NCI-H526 treated with DMSO at 0.1 percent for 48 hours (cell line): ENCODE data around the gene MYOM1.
"Not testable (repeated sequence)": the region's sequence is repeated elsewhere in the genome, so short reads cannot be mapped to it uniquely, and the experiment has no call there.

Experiments
- DNase-seq: peaks from one replicate; lab custom pipeline; 2025; lab: John Stamatoyannopoulos, UW

MYOM1 gene

DNA sequence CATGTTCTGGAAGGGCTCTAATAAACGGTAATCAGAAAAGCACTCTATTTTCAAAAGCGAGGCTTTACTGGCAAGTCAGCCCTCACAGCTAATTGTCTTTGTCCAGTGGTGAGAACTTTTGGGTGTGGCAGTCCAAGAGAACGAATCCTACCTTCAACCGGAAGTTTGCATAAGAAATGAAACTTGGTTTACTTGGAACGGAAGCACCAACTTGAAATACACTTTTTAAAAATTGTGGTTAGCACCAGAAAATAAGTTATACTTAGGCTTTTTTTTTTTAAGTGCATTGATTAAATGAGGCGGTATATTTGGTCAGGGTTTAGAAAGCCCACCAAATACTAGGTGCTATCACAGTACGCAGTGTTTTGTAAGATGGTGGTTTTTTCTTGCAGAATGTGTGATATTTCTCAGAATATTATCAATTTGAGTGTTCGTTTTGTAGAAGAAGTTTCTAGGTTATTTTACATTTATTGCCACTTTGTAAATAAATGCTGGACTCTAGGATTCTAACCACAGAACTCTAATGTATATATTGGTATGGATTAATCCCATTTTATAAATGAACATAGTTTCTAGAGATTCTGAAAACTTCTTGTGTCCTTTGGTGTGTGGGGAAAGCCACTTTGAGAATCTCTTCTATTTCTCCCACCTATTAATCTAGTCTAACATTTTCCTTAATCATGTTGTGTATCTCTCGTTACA, 29.0 kb upstream of the MYOM1 start:
- no peak for DNase-seq

DNA sequence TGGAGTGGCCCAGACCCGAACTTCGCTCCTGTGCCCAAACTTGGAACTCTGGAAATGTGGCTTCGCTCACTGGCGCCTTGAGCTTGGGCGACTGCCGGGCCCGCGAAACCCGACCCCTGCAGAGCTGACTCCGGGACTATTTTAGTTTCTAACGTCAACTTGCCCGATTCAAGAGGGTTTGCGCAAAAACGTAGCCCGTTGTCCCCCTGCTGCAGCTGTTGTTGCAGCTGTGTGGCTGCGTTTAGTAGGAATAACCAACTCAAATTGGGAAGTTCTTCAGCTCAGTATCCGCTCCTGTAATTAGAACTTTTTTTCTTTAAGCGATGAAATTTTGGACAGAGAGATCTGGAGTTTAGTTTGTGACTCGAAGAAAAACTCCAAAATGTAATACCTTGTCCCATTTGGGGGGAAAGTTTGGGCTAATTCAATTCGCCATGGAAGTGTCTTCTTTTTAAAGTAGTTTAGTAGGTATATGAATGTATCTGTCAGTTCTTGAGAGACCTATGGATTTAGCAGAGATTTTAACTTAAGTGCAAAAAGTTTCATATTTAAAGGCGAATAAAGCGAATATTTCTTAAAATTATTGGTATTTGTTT, 28.4 kb upstream of the MYOM1 start:
- no peak for DNase-seq

DNA sequence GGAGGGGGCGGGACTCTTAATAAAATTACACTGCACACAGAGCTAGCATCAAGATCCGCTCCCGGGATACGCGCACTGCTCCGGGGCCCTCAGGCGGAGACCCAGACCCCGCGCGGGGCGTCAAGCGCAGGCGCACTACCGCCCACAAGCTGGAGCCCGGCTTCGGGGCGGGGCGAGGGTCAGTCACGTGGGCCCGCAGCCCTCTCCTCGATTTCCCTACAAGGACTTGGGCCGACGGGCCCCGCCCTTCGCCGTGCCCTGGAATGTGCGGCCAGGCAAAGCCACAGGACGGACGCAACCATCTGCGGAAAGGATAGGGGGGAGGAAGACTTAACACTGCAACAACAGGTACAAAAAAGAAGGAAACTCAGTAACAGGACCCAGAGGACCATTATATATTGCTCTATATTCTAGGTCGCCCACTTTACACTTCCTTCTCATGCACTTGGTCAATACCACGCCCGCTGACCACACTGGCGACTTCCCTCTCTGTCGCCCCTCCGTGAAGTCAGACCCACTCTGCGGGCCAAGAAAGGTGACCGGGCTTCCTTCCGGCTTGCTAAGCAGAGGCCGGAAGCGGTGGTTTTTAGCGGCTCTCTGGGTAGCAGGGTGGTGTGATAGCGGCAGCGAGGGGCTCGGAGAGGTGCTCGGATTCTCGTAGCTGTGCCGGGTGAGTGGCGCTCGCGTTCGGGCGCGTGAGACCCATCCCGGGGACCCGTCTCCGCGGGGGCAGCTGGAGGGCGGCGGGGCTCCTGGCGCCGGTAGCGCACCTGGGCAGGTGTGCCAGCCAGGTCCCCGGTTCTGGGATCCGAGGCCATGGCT, 27.7 kb upstream of the MYOM1 start, which contains the start of gene MYL12A:
Gene MYL12A, plus strand, starts transcription at position 562 of the 822 bp plus-strand sequence. CDS start 5,447 bp downstream, outside the sequence.
- DNase-seq, result peak; percentile 88

DNA sequence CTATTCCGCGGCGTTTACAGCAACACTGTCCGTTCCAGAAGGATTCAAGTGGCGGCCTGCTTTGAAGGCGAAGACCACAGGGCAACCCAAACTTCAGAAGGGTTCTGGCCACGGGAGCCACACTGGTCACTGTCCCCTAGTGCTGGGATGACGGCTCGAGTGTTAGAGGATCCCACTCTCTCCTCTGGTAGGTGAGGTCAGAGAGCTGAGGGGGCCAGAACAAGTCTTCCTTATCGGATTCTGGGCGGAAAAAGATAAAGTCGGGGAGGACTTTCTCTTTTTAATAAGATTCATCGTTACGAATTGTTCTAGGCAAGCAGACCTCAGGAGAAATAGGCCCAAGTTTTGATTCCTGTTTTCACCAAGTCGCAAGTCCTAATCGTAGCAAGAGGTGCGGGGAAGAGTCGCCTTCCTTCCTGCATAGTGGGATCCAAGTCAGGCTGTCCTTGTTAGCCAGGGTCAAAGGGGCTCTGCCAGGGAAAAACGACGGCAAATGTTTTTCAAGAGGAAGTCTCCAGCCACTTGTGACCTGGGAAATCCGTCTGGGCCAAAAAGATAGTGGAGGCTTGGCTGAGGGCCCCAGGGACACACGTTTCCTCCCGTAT, 27.0 kb upstream of the MYOM1 start:
- no peak for DNase-seq

DNA sequence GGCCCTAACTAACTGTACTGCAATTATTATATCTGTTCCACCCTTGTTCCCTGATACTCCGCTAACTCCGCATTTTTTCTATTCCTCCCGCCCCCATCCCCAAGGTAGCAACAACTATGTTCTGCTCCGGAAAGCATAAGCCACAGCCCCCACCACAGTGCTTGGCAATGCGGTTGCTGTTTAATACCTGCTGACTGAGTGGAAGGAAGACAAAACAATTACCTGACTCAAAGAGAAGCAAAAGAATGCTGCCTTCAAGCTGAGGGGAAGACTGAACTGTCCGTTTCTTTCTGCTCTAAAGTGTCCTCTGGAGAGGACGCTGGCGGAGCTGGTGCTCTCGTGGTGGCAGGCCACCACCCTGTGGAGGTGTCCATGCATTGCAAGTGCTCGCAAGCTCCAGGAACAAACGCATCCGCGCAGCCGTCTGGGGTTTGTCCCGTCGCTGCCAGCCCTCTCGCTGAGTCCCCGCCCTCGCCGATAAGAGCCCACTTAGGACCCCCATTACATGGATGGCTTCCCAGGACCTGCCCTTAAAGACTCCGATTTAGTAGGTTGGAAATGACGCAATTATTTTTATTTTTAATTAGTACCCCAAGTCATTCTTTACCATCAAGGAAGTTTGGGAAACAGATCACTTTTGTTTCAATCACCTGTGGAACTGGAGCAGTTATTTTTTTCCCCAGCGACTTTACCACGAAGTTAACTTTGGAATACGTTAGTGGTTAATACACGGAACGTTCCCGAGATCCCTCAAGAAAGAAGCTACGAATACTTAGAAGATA, 26.3 kb upstream of the MYOM1 start:
- DNase-seq, result peak; percentile 39

DNA sequence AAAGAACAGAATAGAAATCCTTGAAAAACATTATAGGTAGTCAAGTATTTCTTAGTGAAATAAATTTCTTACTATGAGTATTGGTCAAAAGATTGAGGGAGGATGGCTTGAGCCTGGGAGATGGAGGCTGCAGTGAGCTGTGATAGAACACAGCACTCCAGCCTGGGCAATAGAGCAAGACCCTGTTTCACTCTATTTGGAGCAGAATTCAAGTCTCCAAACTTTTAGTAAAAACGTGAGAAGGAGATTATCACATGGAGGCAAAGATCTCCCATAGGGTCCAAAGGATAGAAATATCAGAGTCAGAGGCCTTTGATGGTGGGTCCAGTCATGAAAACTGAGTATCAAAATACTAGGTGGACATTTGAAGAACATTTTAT, 25.4 kb upstream of the MYOM1 start:
- DNase-seq, result no peak

DNA sequence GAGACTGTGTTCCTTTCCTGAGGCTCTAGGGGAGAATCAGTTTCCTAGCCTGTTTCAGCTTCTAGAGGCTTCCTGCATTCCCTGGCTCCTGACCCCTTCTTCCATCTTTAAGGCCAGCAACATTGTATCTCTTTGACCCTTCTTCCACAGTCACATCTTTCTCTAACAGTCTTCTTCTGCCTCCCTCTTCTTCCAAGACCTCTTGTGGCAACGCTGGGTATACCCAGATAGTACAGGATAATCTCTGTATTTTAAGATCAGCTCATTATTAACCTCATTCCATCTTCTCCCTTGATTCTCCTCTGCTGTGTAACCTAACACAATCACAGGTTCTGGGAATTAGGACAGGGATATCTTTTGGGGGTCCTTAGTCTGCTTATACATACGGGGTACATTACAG, 19.0 kb upstream of the MYOM1 start:
- no peak for DNase-seq

DNA sequence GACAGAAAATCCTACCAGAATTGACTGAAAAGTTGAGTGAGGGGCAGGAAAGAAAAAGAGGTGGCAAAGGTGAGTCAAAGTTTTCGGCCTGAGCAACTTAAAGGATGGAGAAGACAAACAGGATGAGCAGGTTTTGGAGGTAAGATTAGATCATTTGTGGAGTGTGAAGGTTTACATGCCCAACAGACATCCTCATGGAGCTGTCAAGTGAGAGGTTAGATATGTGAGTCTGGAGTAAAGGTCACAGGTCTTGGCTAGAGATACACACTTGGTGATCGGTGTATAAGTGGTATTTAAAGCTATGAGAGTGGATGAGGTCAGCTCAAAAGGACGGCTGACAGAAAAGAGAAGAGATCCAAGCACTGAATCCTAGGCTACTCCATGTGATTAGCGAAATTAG, 16.7 kb upstream of the MYOM1 start:
- DNase-seq, result no peak

DNA sequence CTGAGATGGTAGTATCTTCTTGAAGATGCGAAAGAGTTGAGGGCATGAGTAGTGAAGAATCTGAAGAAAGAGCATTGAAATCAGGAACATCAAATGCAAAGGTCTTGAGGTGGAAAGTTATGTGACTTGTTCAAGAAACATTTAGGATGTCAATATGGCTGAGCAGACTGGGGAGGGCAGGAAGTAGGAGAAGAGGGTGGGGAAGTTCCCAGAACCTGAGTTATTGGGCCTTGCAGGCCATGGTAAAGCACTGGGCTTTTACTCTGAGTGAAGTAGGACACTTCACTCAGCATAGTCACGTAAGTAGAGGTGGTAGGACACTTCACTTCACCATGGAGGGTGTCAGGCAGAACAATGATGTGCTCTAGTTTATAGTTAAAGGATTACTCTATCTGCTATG, 16.1 kb upstream of the MYOM1 start:
- no peak for DNase-seq

DNA sequence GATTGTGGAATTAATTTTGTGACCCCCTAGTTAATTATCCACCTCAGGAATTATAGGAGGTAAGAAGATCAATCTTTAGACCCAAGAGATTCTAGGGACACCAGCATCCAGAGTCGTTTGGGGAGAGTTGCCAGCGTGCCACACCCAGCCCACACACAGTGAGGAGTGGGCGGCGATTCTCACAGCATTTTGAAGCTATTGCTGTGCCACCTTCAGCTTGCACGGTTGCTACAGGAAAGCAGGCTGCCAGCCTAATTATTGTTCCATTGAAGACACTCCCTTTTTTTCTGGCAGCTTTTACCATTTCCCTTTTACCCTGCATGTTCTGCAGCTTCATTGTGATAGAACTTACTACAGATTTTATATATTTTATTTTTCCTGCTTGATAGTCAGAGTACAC, 14.7 kb upstream of the MYOM1 start:
- DNase-seq, result no peak

DNA sequence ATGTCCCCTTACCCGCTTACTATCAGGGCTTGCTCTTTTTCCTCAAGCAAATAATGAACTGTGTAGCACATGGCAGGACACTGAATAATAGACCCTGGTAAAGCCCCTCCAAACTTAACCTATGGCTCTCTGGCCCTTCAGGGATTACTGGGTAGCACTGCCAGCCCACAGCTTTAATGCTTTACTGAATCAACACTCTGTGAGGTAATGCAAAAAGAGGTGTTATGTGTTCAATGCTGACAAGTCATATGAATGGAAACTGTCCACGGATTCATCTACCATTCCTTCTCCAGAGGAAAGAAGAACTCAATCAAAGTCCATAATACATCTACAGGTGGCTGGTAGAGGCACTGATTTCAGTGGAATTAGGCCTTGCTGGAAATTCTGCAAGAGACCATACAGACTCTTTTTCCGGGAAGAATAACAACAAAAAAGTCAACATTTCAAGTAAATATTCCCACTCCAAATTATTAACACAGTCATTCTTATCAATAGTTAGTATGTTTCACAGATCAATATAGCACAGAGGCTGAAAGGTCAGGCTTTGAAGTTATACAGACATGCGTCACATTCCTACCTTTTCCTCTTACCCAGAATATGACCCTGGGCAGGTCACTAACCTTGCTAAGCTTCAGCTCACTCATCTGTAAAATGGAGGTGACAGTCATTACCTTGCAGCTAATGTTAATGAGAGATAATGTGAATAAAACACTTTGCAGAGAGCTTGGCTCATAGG, 13.8 kb upstream of the MYOM1 start:
- no peak for DNase-seq

DNA sequence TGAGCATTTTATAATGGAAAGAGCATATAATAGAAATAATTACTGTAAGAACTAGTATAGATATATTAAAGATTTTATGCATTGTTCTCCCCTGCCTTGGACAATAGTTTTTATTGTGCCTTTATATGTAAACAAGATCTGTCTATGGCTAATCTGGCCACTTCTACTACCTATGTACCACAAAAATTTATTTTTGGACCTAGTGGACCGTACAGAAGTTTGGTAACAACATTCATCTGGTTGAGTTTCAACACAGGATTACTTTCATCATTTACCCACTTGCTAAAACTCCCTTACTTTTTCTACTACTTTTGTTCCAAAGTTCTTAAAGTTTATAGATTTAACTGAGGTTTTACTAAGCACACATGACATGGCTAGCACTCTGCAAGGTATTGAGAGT, 13.2 kb upstream of the MYOM1 start:
- DNase-seq, result no peak

DNA sequence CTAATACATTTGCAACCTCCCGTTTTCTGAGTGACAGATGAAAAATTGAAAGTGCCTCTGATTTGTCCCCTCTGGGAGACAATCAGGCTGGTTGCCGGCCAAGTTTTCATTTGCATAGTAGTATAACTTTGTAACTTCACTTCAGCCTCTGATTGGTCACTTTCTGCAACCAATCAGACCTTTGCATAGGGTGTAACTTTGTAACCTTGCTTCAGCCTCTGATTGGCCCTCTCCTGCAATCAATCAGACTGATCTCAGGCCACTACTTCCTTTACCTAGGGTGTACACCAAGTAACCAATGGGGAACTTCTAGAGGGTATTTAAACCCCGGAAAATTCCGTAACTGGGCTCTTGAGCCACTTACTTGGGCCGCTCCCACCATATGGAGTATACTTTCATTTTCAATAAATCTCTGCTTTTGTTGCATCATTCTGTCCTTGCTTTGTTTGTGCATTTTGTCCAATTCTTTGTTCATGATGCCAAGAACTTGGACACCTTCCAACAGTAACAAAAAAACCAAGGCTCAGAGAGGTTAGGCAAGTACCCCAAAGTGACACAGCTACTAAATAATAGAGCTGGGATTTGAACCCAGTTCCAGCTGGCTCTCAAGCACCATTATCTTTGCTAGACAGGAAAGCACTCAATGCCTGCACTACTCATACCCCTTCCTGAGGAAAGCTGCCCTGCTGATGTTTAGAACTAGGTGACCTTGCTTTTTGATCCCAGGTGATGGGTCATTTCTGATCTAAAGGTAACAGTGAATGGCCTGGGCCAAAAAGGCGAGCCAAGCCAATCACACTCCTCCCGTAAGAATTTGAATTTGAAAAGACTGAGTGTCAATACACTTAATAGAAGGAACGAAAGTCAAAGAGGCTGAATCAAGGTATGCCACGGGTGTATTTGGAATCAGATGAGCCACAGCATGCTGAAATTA, 10.9 kb upstream of the MYOM1 start:
- no peak for DNase-seq

DNA sequence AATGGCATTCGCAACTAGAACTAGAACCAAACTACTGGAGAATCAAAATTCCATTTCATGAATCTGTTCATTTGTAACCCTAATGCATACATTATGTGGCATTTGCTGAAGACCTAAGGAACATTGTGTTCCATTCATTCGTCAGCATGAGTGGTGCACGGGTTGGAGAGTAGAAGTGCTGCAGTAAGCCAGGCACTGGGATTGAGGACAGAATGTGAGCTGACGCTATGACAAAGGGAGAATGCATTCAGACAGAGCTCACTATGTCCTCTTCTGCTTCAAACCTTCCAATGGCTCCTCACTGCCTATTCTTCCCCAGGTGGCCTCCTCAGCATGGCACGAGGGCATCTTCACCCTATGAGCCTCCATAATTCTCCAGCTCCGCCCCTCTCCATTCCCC, 6.3 kb upstream of the MYOM1 start:
- DNase-seq, result no peak

DNA sequence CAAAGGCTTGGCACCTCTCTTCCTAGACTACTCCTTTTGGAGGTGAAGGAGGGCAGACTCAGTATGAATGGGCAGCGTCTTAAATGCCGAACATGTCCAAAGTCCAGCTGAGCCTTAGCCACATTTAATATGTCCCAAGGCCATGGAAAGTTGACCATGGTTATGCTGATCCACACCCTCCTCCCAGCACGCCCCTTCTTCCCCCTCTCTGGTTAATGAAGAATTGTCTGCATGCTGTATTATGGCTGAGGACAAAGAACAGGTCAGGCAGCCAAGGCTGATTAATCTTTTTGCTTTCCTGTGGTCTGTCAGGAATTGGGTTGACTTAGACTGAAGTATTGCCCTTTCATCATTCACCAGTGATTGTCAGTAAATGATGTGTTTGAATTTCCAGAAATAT, 5.8 kb upstream of the MYOM1 start:
- DNase-seq, result no peak

DNA sequence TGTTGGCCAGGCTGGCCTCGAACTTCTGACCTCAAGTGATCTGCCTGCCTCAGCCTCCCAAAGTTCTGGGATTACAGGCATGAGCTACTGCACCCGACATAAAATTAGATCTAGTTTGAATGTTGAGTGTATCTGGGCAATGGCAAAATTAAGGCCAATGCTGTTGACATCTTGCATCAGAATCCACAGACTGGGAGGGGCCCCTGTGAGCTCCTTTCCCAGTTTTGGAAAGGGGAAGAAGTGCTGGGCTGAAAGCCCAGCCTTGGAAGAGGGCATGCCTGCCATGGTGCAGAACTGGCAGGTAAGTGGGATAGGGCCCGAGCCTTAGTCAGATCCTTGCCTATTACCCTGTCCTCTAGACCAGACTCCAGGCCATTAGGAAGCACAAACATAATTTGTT, 4.5 kb upstream of the MYOM1 start:
- no peak for DNase-seq

DNA sequence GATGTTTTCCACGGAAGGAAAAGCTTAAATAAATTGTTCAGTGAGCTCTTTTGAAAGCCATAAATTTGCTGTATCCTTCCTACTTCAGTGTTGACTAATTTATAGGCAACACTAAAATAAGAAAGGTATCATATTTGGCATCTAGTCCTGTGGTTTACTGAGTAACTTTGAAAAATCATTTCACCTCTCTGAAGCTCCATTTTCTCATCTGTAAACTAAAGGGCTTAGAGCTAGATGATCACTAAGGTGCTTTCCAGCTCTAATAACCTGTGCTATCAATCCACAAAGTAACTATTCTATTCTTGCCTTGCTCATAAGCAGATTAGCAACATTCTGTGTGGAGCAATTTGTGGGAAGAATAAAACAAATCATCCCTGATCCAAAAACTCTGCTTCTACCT, 3.6 kb upstream of the MYOM1 start:
- no peak for DNase-seq

DNA sequence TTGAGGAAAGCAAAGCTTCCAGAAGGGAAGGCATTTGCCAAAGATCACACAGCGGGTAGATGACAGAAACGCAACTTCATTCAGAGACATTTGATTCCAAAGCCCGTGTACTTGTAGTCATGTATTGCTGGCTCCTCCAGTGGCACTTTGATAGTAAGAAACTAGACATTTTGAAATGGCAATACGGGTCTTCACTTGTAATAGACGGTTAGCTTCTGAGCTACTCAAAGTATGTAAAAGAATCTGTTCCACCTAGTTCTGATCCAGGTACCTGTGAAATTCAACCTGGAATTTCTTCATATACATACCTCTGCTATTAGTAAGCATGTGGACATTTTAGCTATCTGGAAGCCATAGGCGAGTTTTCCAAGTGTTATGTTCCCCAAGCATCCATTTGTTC, 1.7 kb upstream of the MYOM1 start:
- DNase-seq, result no peak

DNA sequence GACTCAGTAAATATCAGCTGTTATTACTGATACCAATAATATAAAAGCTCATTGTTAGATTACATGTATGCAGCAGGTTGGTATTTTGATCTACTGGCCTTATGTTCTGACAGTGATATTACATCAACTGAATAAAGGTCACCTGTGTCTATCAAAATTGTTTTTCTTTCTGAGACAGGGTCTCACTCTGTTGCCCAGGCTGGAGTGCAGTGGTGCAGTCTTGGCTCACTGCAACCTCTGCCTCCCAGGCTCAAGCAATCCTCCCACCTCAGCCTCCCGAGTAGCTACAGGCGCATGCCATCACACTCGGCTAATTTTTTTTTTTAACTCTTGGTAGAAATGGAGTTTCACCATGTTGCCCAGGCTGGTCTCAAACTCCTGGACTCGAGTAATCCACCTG, 1.1 kb upstream of the MYOM1 start:
- DNase-seq, result not testable (repeated sequence)

DNA sequence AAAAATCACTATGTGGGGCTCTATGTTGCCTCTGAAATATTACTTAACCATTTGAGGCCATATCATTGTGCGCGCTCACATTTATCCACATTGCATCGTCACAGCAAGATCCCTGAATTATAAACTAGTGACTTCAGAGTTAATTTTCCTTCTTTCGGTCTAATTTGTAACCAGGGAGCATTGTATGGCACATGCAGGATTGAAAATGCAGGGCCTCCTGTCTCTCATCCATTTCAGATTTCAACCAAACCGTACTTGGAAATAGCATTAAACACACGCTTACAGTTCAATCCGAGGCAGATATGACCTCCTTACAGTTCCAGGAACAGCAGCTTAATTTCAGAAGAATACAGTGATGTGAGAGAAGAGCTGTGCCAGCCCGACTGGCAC, 532 bp downstream of the MYOM1 start:
- DNase-seq, result no peak
